DOHH2 (cell line): Measurements from ENCODE around the gene WWC1.
A peak's percentile ranks its signal among the peaks of the same experiment; 100 is the strongest.

Source experiments
- H3F3A ChIP-seq: fragments of 200-600 bp; sonication (generic), shearing (Covaris generic); 2 replicates; pipeline ENCODE4 v1.6.0; 2016; ENCODE audit warnings: antibody characterized with exemption, mild to moderate bottlenecking; ENCODE audit not compliant: control insufficient read depth, insufficient read depth
- H3K27ac ChIP-seq: fragments of 200-600 bp; sonication (generic); 2 replicates; pipeline ENCODE4 v1.5.1; 2014; ENCODE audit warnings: low read depth, mild to moderate bottlenecking, low read length, moderate library complexity
- H3K27me3 ChIP-seq: fragments of 200-600 bp; sonication (generic); 2 replicates; pipeline ENCODE4 v1.6.1; 2014; ENCODE audit warnings: mild to moderate bottlenecking, low read length, mixed read lengths; ENCODE audit not compliant: control insufficient read depth
- H3K36me3 ChIP-seq: fragments of 200-600 bp; sonication (generic); 2 replicates; pipeline ENCODE4 v1.6.1; 2014; ENCODE audit warnings: mild to moderate bottlenecking, low read length, moderate library complexity, mixed read lengths; ENCODE audit not compliant: control insufficient read depth
- H3K4me1 ChIP-seq: fragments of 200-600 bp; sonication (generic); 2 replicates; pipeline ENCODE4 v1.6.1; 2014; ENCODE audit warnings: mild to moderate bottlenecking, low read length, mixed read lengths; ENCODE audit not compliant: control insufficient read depth
- H3K4me2 ChIP-seq: fragments of 200-600 bp; sonication (generic); 2 replicates; pipeline ENCODE4 v1.6.0; 2014; ENCODE audit warnings: mild to moderate bottlenecking, low read length, moderate library complexity
- H3K4me3 ChIP-seq: fragments of 200-600 bp; sonication (generic); 2 replicates; pipeline ENCODE4 v1.5.1; 2014; ENCODE audit warnings: mild to moderate bottlenecking, low read length, mixed read lengths
- H3K79me2 ChIP-seq: fragments of 200-600 bp; sonication (generic); 2 replicates; pipeline ENCODE4 v1.6.1; 2014; ENCODE audit warnings: mild to moderate bottlenecking, low read length, mixed read lengths; ENCODE audit not compliant: control insufficient read depth
- H3K9me2 ChIP-seq: fragments of 200-600 bp; sonication (generic); replicated peaks from 2 replicates; pipeline ENCODE4 v1.6.1; 2014; ENCODE audit warnings: mild to moderate bottlenecking, low read length, mixed read lengths; ENCODE audit not compliant: control insufficient read depth
- H3K9me3 ChIP-seq: fragments of 200-600 bp; sonication (generic); 2 replicates; pipeline ENCODE4 v1.6.1; 2014; ENCODE audit warnings: antibody characterized with exemption, low read length, mixed read lengths; ENCODE audit not compliant: control insufficient read depth, insufficient read depth
- H4K20me1 ChIP-seq: fragments of 200-600 bp; sonication (generic); 2 replicates; pipeline ENCODE4 v1.6.0; 2014; ENCODE audit warnings: low read depth, mild to moderate bottlenecking, antibody characterized with exemption, low read length, moderate library complexity; ENCODE audit not compliant: control insufficient read depth, insufficient read depth
- EZH2phosphoT487 ChIP-seq: fragments of 200-600 bp; sonication (generic); IDR thresholded peaks from 2 replicates; pipeline ENCODE4 v1.6.1; 2017; ENCODE audit warnings: borderline replicate concordance, mild to moderate bottlenecking, antibody characterized with exemption, low read length, moderate library complexity, mixed read lengths
- TF ChIP-seq, protein P1 (sequence below): fragments of 200-600 bp; sonication (generic); IDR thresholded peaks from one replicate; pipeline ENCODE4 v1.5.1; 2014; ENCODE audit warnings: antibody characterized with exemption, mild to moderate bottlenecking, low read depth, low read length; ENCODE audit not compliant: poor library complexity, severe bottlenecking

The WWC1 gene

DNA sequence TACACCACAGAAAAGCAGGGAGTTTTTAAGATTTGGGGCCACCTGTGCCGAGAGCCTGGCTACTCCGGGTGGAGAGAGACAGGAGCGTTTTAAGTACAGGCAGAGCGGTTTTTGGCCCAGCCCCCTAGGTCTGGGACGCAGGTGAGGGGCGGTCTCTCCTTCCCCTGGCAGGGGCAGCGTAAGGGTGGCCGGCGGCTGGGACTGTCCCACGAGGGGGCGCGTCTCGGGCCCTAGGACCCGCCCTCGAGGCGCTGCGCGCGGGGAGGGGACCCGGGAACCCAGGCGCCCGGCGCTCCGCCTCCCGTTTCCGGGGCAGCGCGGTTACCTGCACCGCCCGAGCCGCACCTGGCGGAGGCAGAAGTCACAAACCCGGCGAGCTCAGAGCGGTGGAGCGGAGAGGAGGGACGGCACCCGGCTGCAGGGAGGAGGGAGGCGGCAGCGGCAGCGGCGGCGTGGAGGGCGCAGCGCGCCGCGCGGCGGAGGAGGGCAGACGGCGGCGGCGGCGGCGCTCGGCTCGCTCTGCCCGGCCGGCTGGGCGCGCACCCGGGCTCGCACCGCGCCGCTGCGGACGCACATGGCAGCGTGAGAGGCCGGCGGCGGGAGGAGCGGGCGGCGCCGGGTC lies at the start of gene WWC1:
Gene WWC1, plus strand, starts transcription at position 304 of the 622 bp plus-strand sequence. CDS start 508 bp downstream, outside the sequence.
- no peaks in the 10 kb centered on the region for H3K79me2 ChIP-seq
- no peak within 1 kb of the TSS for H3K27ac ChIP-seq
- H4K20me1 ChIP-seq: no peaks in the 10 kb centered on the region
- peaks cover 17% of the 10 kb centered on the region for H3K27me3 ChIP-seq
- peaks cover 3% of the 10 kb centered on the region; the same call in 1 of the 2 replicates for H3K4me1 ChIP-seq
- peak within 1 kb of the TSS; percentile 52; the same call in 1 of the 2 replicates for H3K4me3 ChIP-seq
- no peaks in the 10 kb centered on the region for H3F3A ChIP-seq
- no peaks in the 10 kb centered on the region for H3K36me3 ChIP-seq
- no peak for TF ChIP-seq EZH2phosphoT487
- TF ChIP-seq, protein P1, sequence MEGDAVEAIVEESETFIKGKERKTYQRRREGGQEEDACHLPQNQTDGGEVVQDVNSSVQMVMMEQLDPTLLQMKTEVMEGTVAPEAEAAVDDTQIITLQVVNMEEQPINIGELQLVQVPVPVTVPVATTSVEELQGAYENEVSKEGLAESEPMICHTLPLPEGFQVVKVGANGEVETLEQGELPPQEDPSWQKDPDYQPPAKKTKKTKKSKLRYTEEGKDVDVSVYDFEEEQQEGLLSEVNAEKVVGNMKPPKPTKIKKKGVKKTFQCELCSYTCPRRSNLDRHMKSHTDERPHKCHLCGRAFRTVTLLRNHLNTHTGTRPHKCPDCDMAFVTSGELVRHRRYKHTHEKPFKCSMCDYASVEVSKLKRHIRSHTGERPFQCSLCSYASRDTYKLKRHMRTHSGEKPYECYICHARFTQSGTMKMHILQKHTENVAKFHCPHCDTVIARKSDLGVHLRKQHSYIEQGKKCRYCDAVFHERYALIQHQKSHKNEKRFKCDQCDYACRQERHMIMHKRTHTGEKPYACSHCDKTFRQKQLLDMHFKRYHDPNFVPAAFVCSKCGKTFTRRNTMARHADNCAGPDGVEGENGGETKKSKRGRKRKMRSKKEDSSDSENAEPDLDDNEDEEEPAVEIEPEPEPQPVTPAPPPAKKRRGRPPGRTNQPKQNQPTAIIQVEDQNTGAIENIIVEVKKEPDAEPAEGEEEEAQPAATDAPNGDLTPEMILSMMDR: peak; percentile 14
- H3K4me2 ChIP-seq: peak within 1 kb of the TSS; percentile 54
- H3K9me3 ChIP-seq: no peaks in the 10 kb centered on the region
- no peaks in the 10 kb centered on the region for H3K9me2 ChIP-seq

- no peaks in the 10 kb centered on the region for H3K79me2 ChIP-seq
- no peaks in the 10 kb centered on the region for H3K36me3 ChIP-seq
- H3K4me2 ChIP-seq: no peak overlapping the region
- H3K9me3 ChIP-seq: no peaks in the 10 kb centered on the region
- H3K4me3 ChIP-seq: no peak overlapping the region
- H3K9me2 ChIP-seq: no peaks in the 10 kb centered on the region
- H4K20me1 ChIP-seq: no peaks in the 10 kb centered on the region
- no peaks in the 10 kb centered on the region for H3K4me1 ChIP-seq
- TF ChIP-seq, protein P1: no peak
- no peak for TF ChIP-seq EZH2phosphoT487
- H3K27ac ChIP-seq: no peak overlapping the region
- no peaks in the 10 kb centered on the region for H3K27me3 ChIP-seq
- no peaks in the 10 kb centered on the region for H3F3A ChIP-seq
Observed at GRCh38 chr5:168244838-168245559, 46.4 kb upstream of the WWC1 start.

- Histone ChIP-seq H3F3A (no peaks in the 10 kb centered on the region), H3K27me3 (no peaks in the 10 kb centered on the region), H3K79me2 (no peaks in the 10 kb centered on the region), H3K9me2 (no peaks in the 10 kb centered on the region), H3K4me2 (no peak overlapping the region), H3K4me1 (no peaks in the 10 kb centered on the region), H3K36me3 (no peaks in the 10 kb centered on the region), H3K4me3 (no peak overlapping the region), H3K27ac (no peak overlapping the region), H4K20me1 (no peaks in the 10 kb centered on the region), H3K9me3 (no peaks in the 10 kb centered on the region)
- TF ChIP-seq, protein P1: no peak
- no peak for TF ChIP-seq EZH2phosphoT487
Observed at GRCh38 chr5:168249923-168250322, 41.5 kb upstream of the WWC1 start.
